HG03097 (cell line): ENCODE results near the gene PCSK2.

Experiments used
- ATAC-seq: cut with Tn5 transposase; IDR thresholded peaks from one replicate; pipeline ENCODE4 v1.9.1; 2021; ENCODE audit not compliant: unreplicated experiment, low FRiP score

Gene PCSK2

GRCh38 chr20:17525650-17526049, 298.8 kb downstream of the PCSK2 start:
- no peak for ATAC-seq

DNA sequence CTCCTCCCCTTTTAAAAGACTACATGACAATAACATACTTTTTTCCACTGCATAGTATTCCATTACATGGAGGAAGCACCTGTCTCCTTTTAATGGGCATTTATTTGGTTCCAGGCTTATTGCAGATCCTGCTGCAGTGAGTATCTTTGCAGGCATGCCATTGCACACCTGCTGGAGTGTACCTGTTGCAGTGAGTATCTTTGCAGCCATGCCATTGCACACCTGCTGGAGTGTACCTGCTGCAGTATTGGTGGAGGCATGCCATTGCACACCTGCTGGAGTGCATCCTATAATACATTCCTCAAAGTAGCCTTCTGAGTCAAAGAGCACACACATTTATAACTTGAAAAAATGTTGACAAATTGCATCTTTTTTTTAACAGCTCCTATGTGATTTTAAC, 302.7 kb downstream of the PCSK2 start:
- ATAC-seq, result no peak

GRCh38 chr20:17530153-17530552, 303.3 kb downstream of the PCSK2 start:
- no peak for ATAC-seq

DNA sequence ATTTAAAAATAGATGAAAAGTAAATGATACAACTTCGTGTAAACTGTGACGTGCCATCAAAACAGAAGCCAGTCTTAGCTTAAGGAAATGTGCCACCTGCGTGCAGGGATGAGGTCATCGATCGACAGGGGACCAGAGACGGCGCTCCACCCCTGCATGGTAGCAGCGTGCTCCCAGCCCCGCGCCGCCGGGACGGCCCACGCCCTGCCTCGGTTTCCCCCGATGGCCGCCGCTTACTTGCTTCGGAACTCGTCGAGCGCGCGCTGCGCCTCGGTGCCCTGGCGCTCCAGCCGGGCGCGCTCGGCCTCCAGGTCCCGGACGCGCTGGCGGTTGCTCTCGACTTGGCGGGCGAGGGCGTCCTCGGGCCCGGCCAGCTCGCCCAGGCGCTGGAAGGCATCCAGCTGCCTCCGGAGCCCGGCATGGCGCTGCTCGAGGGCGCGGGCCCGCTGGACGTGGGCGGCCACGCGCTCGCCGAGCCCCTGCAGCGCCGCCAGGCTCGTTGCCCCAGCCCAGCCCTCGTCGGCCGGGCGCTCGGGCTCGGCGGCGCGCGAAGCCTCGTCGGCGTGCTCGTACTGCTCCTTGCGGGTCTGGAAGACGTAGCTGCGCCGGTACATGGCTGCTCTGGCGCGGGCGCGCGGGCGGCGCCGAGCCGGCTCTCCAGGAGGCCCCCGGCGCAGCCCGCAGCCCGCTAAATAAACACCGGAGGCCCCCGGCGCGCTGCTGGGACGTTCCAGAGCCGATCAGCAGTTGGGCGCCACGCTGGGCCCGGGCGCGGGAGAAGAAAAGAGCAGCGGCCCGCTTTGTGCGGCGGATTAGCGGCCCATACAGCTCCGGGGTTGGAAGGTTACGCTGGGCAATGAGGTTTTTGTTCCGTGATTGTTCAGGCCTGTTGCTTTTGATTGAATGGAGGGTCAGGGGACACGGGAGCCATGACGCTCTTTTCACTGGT, 304.1 kb downstream of the PCSK2 start, which contains the start of gene BFSP1:
BFSP1 (minus strand) TSS at position 664 of the 949 bp plus-strand sequence; CDS start at position 614, 50 bp downstream.
- no peak for ATAC-seq

- ATAC-seq, result no peak
These were observed 304.8 kb downstream of the PCSK2 start for GRCh38 chr20:17531665-17532025.

DNA sequence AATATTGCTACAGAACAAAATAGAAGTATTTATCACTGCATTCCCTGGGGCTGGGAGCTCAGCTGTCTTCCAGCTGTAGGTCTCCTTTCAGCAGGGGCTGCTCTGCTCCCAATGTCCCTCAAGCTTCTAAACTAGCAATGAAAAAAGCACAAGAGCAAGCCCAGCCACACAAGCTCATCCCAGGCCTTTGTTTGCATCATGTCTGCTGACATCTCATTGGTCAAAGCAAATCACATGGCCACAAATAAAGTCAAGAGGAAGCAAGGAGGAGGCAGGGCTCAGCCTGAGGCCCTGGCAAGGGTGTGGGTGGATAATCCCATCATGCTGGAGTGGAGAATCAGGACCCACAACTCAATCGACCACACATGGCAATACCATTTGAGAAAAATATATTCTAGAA, 306.6 kb downstream of the PCSK2 start:
- no peak for ATAC-seq

GRCh38 chr20:17534077-17534476, 307.2 kb downstream of the PCSK2 start:
- no peak for ATAC-seq
